ENCODE data around the gene ARID3C.
A peak's percentile ranks its signal among the peaks of the same experiment; 100 is the strongest.

Gene ARID3C

DNA sequence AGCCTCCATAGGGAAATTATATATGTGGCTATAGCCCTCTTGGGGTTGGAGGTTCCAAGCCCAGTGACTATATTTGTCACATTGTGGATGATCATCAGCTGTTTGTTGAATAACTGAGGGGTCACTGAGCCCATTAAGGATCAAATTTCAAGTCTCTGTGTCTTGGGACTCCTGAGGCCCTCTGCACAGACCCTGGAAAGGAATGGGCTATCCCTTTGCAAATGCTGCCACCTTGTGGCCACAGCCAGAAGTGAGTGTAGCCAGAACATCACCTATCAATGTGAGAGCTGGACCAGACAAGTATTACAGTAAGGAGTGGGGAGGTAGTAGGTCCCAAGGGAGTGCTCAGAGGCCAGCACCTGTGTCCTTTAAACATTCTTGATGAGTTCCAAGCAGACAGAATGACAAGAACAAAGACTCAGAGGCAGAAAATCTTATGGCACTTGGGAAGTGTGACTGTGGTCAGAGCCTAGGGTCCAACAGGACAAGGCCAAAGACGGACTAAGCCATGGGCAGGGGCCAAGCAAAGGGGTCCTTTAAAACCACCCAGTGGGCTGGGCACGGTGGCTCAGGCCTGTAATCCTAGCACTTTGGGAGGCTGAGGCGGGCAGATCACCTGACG lies 25.1 kb downstream of the ARID3C start:
- FAIRE-seq (peak; percentile 81), DNase-seq (ENCODE audit: insufficient read length, low spot score) (peak; percentile 76)

DNA sequence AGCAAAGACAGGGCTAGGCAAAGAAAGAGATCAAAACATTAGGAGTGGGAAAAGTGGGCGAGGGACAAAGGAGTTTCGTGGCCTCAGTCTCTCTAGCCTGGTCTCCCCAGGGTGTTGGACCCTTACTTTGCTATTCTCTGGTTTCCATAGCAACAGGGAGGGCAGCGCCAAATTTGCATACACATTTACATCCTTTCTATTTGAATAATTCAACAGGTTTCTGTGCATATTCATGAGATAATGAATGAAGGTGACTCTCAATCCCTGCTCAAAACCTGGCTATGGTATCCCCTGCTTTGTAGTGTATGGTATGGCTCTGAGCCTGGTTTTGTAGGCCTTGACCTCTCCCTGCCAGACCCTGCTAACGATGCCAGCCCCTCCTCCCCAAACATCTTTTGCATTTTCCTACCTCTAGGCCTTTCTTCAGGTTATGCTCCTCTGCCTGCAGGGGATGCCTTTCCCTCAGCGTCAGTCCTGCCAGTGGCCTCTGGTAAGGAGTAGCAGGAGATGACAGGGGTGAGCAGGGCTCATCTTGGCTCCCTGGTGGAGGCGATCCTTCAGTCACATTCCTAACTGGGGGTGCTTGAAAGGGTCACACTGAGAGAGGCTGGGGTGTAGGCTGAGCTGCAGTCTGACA lies 26.8 kb downstream of the ARID3C start:
- FAIRE-seq (no peak), DNase-seq (ENCODE audit: insufficient read length, low spot score) (no peak)

GRCh38 chr9:34600908-34601307 lies 28.0 kb downstream of the ARID3C start:
- DNase-seq (ENCODE audit: insufficient read length, low spot score) (no peak), FAIRE-seq (no peak)

GRCh38 chr9:34599546-34599945 lies 29.3 kb downstream of the ARID3C start:
- FAIRE-seq: no peak

GRCh38 chr9:34594177-34594576 lies 34.7 kb downstream of the ARID3C start:
- DNase-seq (ENCODE audit: insufficient read length, low spot score): no peak

More at GRCh38 chr9:34599546-34599945, 29.3 kb downstream of the ARID3C start:
- DNase-seq (ENCODE audit: insufficient read length, low spot score): no peak

DNA sequence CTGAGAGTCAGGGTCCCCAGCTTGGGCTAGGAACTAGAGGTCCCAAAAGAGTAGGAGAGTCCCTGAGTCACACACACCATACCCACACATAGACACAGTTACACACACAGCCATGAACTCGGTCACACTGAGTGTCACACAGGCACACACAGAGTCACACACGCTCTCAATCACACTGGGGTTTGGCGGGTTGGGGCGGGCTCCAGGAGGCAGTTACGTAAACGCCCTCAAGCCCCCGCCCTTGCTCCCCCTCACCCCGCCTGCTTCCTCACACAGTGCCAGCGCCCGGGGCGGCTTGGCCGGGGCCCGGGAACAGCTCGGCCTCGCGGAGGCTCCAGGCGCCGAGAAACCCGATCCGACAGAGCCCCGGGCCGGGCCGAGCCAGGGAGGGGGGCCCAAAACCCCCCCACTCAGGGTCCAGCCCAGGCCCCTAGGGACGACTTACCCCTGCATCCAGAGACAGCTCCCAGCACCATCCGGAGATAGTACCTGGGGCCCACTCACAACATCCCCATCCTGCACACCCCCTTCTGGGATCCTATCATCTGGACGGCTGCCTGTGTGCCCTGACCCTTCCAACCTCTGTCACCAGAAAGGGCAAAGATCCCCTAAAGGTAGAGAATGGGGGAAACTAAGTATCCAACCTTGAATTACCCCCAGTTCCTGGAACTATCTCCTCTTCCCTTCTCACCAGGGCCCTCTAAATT lies 35.8 kb downstream of the ARID3C start:
- DNase-seq (ENCODE audit: insufficient read length, low spot score) (no peak), FAIRE-seq (no peak)

More at GRCh38 chr9:34594177-34594576, 34.7 kb downstream of the ARID3C start:
- FAIRE-seq: no peak

GRCh38 chr9:34591917-34592866 lies 36.7 kb downstream of the ARID3C start:
- FAIRE-seq (no peak), DNase-seq (ENCODE audit: insufficient read length, low spot score) (no peak)

- DNase-seq (ENCODE audit: insufficient read length, low spot score) (peak; percentile 72), FAIRE-seq (no peak)
These were observed 37.5 kb downstream of the ARID3C start for GRCh38 chr9:34591248-34591916.

- FAIRE-seq (no peak), DNase-seq (ENCODE audit: insufficient read length, low spot score) (no peak)
These were observed 38.3 kb downstream of the ARID3C start for GRCh38 chr9:34590381-34591247.

DNA sequence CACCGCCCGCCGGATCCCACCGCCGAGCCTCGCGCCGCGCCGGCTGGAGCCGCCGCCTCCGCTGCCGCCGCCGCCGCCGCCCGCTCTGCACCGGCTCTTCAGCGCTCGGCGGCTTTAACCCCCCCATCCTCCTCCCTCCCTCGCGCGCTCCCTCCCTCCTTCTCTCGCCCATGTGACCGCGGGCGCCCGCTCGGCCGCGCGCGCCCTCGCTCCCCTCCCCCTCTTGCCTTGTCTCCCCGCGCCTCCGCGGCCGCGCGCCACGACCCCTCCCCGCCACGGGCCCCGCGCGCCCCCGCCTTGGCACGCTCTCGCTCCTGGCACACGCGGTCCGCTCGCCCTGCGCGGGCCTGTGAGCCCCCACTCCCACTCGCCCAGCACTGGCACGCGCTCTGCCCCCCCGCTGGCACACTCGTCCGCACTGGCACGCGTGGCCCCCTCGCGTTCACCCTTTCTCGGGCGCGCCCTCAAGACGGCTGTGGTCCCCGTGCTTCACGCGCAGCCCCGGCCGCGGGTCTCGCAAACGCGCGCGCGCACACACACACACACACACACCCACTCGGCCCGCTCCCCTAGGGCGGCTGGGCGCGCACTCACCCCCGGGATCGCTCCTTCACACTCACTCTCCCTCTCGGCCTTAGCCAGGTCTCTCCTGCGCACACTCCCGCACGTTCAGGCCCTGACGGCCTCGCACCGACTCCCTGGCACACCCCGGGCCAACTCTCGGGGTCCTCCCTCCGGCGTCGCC lies 39.1 kb downstream of the ARID3C start, which contains the start of gene CNTFR:
Gene CNTFR (minus strand): TSS at position 89 of the 745 bp plus-strand sequence. CDS start 20,743 bp downstream, outside the sequence.
- FAIRE-seq (no peak), DNase-seq (ENCODE audit: insufficient read length, low spot score) (no peak)

DNA sequence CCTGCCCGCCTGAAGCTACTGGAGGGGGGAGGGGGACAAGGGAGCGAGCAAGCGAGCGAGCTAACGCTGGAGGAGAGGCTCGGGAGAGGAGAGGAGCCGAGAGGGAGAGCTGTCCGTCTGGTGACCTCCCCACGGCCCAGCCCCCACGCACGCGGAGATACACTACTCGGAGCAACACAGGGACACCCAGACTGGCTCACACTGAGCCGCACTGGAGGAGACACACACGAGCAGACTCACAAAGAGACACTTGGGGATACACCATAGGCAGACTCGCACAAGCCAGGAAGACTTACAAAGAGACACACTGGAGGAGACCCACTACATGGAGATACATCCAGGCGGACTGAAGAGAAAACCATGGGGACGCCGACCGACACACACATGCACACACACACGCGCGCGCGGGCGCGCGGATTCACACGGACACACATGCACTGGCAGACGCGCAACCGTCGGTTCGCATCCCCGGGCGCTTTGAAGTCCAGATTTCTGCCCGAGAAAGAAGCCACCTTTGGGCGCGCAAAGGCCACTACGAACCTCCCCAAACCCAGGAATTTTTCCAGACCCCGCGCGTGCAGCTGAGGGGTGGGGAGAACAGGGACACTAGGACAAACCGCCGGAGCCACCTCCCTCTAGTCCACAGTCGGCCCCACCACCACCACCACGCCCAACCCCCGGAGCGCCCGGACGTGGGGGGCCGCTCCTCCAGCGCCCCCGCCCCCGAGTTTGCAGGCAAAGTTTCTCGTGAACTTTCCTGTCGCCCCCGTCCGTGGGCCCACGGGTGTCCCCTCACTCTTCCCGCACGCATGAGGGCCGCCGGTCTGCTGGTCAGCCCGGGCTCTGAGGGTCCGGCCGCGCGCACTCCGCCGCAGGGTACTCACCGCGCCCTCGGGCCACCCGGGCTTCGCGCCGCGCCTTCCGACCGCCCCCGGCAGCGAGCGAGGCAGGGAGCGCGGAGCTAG lies 39.9 kb downstream of the ARID3C start:
- DNase-seq (ENCODE audit: insufficient read length, low spot score): no peak
- no peak for FAIRE-seq

DNA sequence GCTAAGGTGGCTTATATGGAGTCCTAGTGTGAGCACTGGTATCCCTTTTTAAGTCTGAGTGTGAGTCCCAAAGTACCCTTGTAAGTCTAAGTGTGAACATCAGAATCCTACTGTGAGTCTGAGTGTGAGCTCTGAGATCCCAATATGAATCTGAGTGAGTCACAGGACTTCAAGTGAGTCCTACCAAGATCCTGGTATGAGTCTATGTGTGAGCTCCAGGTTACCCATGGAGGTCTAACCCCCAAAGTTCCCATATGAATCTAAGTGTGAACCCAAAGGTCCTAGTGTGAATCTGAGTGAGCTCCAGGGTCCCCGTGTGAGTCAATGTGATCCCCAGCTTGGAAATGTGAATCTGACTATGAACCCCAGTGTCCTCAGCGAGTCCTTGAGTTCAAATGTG lies 41.6 kb downstream of the ARID3C start:
- FAIRE-seq: no peak
- DNase-seq (ENCODE audit: insufficient read length, low spot score): no peak

DNA sequence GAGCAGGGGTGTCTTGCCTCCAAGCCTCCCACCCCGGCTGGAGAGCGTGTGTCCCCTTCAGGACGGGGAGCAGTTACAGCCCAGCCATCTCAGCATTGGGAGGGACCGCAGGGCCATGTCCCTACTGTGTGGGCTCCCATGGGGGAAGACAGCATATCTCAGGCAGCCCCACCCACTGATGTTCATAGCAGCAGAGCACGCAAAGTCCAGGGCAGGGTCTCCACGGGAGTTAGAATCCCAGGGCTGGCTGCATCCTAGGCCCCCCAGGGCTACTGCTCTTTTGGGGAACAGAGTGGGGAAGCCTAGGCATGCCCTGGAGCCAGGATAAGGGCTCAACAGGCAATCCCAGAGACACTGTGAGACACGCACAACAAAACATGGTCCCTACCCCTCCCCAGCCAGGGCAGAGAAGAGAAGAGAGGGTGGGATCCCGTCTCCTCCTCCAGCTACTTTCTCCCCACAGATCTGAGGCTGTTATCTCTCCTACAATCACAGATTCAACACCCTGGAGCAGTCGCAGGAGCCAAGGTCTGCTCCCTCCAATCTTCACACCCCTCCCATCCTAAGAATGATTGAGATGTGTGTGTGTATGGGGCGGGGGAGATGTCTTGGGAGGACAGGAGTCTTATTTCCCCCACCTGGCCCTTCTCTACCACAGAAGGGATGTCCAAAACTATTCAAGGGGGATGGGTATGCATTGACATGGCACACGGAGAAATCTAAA lies 42.8 kb downstream of the ARID3C start:
- FAIRE-seq: no peak
- no peak for DNase-seq (ENCODE audit: insufficient read length, low spot score)

GRCh38 chr9:34584970-34585369 lies 43.9 kb downstream of the ARID3C start:
- DNase-seq (ENCODE audit: insufficient read length, low spot score) (no peak), FAIRE-seq (no peak)

GRCh38 chr9:34582787-34583186 lies 46.1 kb downstream of the ARID3C start:
- FAIRE-seq: no peak
- no peak for DNase-seq (ENCODE audit: insufficient read length, low spot score)

DNA sequence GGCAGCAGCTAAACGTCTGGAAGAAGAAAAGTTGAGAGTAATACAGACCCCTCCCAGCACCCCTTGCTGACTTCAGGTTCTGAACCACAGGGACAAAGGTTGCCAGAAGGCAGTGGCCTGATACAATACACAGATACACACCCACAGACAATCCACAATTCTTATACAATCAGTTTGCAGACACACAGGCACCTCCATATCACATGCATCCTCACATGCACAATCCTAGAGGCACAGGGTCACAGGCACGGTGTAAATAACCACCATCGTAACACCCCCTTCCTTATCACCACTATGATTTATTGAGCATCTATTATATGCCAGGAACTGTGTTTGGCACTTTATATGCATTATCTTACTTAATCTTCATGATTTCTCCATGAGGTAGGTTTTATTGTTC lies 47.5 kb downstream of the ARID3C start:
- FAIRE-seq: no peak

GRCh38 chr9:34580358-34580757 lies 48.5 kb downstream of the ARID3C start:
- no peak for FAIRE-seq
- no peak for DNase-seq (ENCODE audit: insufficient read length, low spot score)

More for the DNA sequence above, 47.5 kb downstream of the ARID3C start:
- DNase-seq (ENCODE audit: insufficient read length, low spot score): no peak

Data from HTR-8/SVneo (cell line).